GM12874 (cell line): ENCODE results near the gene RNF5.

Experiments
- TF ChIP-seq, protein P1 (sequence below): IDR thresholded peaks from 2 replicates; pipeline ENCODE4 v1.5.1; 2011; ENCODE audit warnings: low read depth, mild to moderate bottlenecking, control low read depth, low read length, moderate library complexity; ENCODE audit not compliant: insufficient read depth

The RNF5 gene

DNA sequence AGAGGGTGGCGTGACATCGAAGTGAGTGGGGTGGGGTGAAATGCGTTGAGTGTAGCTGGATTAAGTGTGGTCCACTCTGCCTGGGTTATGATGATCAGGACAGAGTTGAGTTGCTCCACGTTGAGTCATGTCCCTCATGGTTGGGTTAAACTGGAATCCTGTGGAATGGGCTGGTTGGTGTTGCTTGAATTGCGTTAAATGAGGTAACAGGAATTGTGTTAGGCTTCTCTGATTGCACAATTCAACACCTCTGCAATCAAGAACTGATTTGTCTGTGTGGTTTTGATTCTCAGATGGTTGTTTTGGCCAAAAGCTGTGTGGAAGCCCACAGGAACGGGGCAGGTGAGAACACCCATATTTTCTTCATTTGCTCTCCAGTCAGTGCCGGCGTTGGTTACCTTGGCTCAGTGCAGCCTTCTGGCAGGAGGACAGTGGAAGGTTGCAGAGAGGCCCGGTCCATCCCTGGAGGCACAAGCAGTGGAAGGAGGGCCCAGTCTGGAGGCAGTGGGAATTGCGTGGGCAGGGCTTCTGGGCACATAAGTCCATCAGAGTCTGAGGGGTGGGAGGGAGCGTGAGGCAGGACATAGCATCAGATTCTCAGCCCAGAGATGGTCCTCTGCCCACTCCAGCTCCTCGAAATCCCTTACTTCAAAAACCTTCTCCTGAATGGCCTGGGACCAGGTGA lies 34.0 kb downstream of the RNF5 start:
- TF ChIP-seq, protein P1, sequence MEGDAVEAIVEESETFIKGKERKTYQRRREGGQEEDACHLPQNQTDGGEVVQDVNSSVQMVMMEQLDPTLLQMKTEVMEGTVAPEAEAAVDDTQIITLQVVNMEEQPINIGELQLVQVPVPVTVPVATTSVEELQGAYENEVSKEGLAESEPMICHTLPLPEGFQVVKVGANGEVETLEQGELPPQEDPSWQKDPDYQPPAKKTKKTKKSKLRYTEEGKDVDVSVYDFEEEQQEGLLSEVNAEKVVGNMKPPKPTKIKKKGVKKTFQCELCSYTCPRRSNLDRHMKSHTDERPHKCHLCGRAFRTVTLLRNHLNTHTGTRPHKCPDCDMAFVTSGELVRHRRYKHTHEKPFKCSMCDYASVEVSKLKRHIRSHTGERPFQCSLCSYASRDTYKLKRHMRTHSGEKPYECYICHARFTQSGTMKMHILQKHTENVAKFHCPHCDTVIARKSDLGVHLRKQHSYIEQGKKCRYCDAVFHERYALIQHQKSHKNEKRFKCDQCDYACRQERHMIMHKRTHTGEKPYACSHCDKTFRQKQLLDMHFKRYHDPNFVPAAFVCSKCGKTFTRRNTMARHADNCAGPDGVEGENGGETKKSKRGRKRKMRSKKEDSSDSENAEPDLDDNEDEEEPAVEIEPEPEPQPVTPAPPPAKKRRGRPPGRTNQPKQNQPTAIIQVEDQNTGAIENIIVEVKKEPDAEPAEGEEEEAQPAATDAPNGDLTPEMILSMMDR = no peak

DNA sequence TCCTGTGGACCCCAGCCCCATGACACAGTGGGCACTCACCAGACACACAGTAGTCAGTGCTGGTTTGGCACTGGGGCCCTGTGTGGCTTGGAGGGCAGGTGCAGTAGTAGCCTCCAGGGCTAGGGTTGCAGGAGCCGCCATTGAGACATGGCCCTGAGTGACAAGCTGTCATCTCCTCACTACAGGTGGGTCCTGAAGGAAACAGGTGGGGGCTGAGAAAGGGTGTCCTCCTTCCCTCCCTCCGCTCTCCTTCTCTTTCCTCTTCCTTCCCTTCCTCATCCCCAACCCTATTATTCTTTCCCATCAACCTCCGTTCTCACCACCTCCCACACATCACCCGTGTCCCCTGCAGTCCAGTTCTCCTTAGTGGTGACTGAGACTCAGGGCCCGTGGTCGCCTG lies 35.4 kb downstream of the RNF5 start:
- TF ChIP-seq, protein P1 = no peak

DNA sequence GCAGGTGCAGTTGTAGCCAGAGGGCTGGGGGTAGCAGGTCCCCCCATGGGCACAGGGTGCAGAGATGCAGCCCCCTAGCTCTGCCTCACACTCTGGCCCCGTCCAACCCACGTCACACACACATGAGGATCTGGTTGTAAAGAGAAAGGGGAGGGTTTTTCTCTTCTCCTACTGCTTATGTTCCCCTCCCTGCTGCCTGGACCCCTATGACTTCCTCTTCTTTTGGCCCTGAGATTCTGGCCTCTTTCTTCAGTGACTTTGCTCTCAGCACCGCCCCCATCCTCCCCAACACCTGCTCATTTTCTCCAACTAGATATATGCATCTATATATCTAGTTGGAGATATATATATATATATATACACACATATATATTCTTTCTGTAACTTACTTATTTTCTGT lies 35.9 kb downstream of the RNF5 start:
- TF ChIP-seq, protein P1 = no peak

DNA sequence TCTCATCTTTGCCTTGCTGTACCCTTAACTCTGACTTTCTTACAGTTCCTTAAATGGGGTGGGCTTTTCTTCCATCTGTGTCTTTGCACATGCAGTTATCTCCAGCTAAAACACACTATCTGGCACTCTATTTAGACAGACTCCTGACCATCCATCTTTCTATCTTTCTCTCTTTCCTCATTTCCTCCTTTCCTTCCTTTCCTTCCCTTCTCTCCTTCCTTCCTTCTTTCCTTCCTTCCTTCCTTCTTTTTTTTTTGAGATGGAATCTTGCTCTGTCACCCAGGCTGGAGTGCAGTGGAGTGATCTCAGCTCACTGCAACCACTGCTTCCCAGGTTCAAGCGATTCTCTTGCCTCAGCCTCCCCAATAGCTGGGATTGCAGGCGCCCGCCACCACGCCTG lies 37.4 kb downstream of the RNF5 start:
- TF ChIP-seq, protein P1 = no peak

DNA sequence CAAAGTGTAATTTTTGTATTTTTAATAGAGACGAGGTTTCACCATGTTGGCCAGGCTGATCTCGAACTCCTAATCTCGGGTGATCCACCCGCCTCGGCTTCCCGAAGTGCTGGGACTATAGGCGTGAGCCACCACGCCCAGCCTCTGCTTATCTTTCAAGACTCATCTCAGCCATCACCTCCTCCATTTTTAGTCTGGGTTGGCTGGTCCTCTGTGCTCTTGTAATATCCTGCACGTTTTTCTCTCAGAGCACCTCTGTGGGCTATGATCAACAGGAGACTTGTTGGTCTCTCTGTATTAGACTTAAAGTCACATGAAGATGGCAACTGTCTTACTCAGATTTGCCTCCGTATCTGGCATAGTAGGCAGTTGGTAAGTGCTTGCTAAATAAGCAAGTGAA lies 38.1 kb downstream of the RNF5 start:
- TF ChIP-seq, protein P1 = no peak

DNA sequence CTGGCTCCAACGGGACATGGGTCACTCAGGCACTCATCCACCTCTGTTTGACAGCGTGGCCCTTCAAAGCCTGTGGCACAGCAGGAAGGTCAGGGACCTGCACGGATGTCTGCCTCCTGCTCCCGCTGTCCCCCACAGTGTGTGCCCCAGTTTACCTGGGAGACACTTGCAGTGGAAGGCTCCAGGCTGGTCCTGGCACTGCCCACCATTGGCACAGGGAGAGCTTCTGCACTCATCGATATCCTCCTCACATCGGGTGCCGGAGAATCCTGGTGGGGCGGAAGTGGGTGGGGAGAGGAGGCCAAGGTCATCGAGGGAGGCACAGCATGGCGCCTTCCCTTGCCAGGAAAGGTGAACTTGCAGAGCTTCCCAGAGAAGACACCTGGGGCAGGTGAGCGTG lies 38.8 kb downstream of the RNF5 start:
- TF ChIP-seq, protein P1 = no peak

DNA sequence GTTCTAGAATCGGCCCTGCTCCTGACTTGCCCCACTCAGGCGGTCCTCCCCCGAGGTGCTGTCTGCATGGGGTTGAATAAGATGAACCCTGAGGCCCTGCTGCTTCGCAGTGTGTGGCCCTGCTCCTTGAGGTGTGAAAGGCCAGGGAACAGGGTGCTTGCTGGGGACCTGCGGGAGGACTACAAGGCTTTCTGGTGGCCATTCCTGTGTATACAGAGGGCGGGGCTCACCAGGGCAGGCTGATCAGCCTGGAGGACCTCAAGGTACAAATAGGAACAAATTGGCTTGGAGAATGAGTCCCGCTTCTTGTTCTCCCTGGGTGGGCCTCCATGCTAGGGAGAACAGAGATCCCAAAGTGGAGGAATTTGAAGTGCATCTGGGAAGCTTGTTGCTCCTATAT lies 40.0 kb downstream of the RNF5 start:
- TF ChIP-seq, protein P1 = no peak
